Activated CD4-positive, alpha-beta T cell treated with anti-CD3 and anti-CD28 coated beads for 24 hours (primary cell): Measurements from ENCODE around the gene TRIM27.
"Not testable (repeated sequence)": the region's sequence is repeated elsewhere in the genome, so short reads cannot be mapped to it uniquely, and the experiment has no call there.

ENCODE experiments used
- DNase-seq, 2 donors: peaks; one replicate each; pipeline ENCODE4 v3.0.0-alpha.2; 2020; ENCODE audit warnings: low read depth in 2 of 2

The TRIM27 gene

DNA sequence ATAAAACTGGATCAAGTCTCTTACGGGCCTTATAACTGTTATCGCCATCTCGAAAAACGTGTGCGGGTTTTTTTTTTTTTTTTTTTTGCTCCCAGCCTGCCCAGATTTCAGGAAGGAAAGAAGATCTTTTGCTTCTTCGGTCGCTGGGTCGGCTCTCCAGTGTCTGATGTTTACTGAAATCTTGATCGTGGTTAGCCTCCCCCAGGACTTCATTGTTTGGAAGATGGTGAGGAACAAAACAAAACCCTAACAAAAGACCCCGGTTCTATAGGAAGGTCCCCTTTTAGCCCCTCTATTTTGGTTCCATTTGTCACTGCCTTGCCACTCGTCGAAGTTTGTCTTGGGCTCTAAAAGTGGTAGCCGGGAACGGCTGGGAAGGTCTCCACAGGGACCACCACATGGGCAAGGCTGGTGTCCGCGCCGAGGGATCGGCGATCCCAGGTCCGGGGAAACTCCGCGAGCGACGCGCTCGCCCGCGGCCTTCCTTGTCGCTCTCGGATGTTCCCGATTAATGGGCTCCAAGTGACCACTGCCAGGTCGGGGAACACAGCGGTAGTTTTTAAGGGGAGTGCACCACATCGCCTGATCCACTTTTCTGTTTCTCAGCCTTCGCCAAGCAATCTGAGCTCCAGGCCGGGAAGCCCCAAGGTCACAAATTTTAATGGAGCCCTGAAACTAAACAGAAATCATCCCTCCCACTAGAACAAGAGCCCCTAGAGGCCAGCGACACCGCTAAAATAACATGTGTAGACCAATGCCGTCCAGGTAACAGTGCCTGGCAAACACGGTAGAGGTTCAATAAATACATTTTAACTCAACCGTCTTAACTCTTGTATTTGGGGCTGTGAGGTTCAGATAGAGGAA, 27.0 kb downstream of the TRIM27 start:
- DNase-seq: peak in 1 of 2 donors; percentile 14

DNA sequence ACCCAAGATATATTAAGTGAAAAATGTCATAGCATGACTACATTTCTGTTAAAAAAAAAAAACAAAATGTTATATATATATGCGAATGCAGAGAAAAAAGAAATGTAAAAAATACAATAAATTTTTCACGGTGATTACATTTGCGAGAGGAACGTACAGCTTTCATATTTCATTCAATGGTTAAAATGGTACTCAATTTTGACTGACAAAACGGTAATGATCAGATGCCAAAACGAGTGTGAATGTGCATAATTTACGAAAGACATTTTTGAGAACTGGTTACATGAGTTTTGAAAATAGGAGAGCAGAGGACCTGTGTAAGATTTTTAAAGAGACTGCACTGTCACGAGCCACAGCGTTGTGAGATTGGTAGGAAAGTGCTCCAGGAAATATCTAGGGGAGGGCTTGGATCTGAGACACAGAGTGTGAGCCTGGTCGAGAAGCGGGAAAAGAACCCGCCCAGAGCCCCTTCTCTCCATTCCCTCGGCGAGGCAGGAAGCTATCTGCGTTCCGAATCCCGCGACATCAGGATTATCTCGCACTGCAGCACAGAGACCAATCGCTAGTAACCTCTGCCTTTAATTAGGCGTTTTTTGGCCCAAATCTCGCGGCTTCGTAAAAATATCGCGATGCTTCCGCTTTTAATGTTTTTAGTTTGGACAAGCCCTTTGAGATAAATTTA, 28.5 kb downstream of the TRIM27 start:
- peak; percentile 81 to 87 for DNase-seq

DNA sequence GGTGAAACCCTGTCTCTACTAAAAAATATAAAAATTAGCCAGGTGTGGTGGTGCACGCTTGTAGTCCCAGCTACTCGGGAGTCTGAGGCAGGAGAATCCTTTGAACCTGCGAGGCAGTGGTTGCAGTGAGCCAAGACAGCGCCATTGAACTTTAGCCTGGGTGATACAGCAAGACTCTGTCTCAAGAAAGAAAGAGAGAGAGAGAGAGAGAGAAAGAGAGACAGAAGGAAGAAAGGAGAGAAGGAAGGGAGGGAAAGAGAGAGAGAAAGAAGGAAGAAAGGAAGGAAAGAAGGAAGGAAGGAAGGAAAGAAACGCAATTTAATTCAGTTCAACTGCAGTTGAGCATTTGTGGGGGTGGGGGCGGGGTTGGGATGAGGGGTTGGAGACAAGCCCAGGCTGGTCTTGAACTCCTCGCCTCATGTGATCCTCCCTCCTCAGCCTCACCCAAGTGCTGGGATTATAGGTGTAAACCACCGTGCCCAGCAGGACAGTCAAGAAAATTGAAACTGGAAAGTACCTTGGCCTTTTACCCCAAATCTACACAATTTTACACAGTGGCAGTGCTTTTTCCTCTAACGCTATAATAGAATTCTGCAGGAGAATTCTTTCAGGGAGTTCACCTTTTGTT, 30.5 kb downstream of the TRIM27 start:
- DNase-seq: no peak

DNA sequence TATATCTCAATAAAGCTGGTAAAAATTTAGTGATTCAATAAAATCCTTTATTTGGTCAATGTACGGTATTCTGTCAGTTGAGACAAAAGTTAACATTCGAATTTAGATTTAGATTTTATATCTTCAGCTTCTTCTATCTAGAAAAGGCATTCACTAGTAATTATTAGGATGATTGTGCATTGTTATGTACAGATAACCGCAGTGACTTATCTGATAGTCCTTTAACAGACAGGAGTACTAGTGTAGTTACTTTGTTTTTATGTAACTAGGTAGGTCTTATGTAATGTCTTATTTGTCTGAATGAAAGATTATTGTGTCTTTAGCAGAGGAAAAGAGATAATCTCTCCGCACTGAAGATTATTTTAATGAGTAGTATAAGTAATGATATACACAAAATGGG, 31.3 kb downstream of the TRIM27 start:
- DNase-seq: no peak

DNA sequence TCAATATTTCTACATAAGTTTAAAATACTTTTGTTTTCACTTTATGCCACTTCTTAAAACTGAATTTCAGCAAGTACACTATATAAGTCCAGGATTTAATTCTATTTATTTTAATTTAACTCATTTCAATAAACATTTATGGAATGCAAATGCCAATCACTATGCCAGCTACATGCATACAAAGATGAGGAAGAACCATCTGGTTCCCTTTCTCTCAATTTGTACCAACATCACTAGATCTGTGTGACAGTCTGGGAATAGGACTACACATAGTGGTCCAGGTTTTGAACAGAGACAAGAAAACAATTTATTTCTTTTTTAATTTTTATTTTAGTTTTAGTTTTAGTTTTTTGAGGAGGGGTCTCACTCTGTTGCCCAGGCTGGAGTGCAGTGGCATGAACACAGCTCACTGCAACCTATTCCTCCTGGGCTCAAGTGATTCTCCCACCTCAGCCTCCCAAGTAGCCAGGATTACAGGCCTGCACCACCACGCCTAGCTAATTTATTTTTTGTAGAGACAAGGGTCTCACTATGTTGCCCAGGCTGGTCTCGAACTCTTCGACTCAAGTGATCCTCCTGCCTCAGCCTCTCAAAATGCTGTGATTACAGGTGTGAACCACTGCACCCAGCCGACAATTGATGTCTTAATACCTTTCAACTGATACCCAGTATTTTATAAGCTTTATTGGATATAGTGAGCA, 35.8 kb downstream of the TRIM27 start:
- no peak for DNase-seq

DNA sequence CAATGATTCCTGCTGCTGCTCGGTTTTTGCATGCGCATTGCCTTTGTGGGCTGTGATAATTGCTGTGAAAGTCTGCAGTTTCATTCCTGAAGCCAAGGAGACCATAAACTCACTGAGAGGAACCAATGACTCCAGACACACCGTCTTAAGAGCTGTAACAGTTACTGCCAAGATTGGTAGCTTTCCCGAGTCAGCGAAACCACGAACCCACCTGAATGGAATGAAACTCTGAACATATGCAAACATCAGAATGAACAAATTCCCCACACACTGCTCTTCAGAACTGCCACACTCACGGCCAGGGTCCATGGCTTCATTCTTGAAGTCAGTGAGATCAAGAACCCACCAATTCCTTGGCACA, 37.7 kb downstream of the TRIM27 start:
- no peak for DNase-seq

DNA sequence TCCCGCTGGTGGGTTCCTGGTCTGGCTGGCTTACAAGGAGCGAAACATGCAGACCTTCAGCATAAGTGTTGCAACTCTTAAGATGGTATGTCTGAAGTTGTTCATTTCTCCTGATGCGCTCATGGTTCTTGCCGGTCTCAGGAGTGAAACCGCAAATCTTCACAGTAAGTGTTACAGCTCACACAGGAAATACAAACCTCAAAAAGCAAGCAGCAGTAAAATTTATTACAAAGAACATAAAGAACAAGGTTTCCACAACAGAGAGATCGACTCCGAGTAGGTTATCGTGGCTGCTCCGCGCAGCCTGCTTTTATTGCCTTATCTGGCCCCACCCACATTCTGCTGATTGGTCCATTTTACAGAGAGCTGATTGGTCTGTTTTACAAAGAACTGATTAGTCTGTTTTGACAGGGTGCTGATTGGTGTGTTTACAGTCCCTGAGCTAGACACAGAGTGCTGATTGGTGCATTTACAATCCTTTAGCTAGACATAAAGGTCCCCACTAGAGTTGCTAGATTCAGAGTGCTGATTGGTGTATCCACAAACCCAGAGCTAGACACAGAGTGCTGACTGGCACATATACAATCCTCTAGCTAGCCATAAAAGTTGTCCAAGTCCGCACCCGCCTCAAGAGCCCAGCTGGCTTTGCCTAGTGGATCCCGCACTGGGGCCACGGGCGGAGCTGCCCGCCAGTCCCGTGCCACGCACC, 39.2 kb downstream of the TRIM27 start:
- DNase-seq: peak; percentile 54 to 55

DNA sequence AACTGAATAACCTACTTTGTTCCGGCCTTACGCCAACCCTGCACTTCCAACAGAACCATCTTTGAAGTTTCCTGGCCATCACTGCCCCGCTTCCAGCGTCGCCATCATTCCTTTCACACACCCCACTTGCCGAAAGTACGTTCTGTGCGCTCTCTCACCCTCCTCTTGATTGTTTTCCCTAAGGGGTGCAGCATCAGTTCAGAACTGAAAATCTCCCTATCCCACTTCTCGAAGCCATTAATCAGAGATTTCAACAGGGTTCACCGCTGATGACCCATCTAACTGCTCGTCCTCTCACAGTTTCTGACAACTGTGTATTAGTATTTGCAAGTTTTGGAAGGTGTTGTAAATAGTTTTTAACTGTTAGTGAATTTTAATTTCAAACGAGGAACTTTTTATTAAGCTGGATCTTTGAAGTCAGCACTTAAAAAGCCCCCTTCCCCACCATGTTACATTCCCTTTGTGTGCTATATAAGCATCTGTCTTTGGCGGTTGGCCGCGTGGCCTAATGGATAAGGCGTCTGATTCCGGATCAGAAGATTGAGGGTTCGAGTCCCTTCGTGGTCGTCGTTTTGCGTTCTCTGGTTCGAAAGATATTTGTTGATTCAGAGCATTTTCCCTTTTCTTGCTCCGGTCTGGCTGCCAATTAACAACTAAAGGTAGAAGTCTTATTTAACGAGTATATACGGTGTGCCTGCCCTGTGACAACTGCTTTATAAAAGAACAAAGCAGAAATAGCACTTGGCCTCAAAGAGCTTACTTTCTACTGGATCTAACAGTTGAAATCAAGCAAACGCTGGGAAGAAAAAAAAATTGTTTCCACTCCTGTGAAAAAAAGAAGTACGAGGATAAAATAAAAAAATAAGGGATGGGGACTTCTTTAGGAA, 42.6 kb downstream of the TRIM27 start:
- peak; percentile 57 to 64 for DNase-seq

DNA sequence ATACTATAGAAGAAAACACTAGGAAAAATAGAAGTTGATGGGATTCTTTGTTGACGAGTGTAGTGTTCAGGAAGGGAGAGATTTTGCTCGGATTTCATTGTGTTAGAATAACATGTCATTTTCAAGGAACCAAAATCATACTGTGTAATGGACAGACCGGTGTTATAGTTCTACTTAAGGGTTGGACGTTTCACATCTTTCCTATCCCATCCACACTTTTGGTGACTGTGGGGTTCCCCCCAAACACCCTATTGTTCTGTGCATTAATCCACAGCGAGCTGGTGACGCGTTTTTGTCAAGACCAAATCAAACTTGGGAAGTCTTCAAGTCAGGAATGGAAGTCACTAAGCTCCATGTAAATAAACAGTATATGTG, 43.3 kb downstream of the TRIM27 start:
- DNase-seq: no peak

DNA sequence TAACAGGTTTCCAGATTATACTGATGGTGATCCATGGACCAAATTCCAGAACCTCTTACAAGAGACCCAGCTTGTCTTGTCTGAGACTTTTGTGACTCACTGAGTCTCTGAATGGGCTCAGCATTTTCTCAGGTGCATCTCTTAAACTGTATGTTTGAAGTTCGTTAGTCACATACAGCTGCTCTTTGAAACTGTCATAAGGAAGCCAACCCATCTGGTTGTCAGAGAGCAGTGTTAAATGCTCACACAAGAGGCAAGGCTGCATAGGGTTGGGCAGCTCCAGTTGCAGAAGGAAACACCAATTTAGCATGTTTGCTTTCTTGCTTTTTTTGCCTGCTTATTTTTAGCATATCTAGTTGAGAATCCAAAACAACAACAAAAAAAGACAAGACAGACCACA, 47.1 kb downstream of the TRIM27 start:
- no peak for DNase-seq

DNA sequence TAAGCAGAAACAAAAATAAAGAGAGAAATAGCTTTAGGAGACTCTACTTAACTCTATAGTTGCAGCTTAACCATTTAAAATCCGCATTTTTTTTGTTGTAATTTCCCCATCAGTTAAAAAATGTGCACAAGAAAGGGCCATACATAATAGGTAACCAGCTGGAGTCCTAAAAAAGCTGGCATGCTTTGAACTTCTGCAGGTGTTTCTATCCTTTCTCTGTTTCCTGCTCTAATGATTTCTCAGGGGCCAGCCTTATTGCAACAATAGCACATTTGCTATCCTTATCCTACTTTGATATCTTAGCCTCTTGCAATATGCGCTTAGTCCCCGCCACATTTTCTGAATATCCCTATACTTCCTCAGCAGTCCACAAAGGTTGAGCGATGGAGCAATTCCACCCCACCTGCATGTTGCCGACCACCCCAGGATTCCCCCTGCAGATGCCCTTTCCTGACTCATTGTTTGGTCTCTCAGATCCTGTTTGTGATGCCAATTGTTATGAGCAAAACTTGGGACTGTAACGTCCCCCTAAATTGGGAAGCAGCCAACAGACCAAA, 48.5 kb downstream of the TRIM27 start:
- DNase-seq: no peak

DNA sequence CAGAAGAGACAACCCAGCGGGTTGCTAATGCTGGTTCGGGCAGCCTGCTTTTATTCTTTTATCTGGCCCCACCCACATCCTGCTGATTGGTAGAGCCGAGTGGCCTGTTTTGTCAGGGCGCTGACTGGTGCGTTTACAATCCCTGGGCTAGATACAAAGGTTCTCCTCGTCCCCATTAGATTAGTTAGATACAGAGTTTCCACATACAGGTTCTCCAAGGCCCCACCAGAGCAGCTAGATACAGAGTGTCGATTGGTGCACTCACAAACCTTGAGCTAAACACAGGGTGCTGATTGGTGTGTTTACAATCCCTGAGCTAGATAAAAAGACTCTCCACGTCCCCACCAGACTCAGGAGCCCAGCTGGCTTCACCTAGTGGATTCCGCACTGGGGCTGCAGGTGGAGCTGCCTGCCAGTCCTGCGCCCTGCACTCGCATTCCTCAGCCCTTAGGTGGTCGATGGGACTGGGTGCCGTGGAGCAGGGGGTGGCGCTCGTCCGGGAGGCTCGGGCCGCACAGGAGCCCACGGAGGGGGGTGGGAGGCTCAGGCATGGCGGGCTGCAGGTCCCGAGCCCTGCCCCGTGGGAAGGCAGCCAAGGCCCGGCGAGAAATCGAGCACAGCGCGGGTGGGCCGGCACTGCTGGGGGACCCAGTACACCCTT, 51.5 kb downstream of the TRIM27 start:
- not testable (repeated sequence) for DNase-seq

DNA sequence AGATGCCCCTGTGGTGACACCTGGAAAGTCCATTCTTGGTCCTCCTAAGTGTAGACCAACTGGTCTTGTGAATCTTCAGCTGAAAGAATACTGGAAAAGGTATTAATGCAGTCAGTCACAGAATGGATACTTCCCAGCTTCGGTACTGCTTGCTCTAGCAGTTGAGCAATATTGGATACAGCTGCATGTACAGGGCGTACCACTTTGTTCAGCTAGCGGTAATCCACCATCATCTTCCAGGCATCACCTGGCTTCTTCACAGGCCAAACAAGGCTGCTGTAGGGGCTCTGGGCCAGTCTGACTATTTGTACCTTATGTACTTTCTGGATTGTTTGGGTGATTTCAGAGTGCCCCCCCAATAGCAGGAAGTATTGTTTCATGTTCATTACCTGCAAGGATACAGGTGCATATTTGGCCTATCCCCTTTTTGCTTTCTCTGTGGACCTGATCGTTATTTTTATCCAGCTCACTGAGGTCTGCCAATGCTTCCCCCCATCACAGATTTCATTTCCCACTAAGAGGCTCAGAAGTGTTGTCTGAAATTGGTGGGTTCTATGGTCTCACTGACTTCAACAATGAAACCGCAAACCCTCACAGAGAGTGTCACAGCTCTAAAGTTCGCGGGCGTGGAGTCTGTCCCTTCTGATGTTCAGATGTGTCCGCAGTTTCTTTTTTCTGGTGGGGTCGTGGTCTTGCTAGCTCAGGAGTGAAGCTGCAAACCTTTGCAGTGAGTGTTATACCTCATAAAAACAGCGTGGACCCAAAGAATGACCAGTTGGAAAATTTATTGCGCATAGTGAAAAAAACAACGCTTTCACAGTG, 52.2 kb downstream of the TRIM27 start:
- no peak for DNase-seq

DNA sequence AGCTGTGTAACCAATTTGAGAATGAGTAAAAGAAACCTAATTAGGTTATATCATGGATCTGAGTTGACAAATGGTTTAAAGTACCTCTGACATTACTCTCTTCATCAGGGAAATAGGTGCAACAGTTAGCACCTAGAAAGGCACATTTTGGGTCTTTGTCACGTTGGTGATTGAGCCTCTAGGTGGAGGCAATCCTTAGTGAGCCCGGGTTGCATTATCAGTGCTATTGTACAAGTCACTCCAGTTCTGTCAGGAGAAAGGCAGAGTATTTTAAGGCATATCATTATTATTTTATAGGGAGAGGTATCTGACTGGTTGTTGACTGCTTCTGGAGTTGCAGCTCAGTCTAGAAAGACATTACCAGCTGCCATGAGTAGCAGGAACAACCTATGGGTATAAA, 54.9 kb downstream of the TRIM27 start:
- DNase-seq: no peak

DNA sequence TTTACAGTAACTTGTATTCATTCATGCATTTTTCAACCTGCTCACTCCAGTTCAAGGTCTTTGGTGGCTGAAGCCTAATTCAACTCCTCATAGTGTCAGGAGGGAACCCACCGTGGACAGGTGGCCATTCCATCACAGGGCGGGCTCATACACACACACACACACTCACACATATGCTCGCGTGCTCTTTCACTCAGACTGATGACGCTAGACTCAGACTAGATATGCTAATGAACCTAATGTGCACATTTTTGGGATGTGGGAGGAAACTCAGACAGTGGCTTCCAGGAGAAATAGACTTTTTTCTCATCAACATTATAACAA, 56.7 kb downstream of the TRIM27 start:
- DNase-seq: no peak

DNA sequence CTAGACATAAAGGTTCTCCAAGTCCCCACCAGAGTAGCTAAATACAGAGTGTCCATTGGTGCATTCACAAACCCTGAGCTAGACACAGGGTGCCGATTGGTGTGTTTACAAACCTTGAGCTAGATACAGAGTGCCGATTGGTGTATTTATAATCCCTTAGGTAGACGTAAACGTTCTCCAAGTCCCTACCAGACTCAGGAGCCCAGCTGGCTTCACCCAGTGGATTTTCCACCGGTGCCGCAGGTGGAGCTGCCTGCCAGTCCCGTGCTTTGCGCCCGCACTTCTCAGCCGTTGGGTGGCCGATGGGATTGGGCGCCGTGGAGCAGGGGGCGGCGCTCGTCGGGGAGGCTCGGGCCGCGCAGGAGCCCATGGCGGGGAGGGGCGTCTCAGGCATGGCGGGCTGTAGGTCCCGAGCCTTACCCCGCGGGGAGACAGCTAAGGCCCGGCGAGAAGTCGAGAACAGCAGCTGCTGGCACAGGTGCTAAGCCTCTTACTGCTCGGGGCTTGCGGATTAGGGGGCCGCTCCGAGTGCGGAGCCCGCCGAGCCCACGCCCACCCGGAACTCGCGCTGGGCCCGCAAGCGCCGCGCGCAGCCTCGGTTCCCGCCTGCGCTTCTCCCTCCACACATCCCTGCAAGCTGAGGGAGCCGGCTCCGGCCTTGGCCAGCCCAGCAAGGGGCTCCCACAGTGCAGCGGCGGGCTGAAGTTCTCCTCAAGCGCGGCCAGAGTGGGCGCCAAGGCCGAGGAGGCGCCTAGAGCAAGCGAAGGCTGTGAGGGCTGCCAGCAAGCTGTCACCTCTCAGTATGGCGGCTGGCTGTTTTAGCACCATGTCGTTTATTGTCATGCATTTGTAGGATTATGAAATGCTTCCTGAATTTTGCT, 57.3 kb downstream of the TRIM27 start:
- DNase-seq: peak; percentile 55 to 59

DNA sequence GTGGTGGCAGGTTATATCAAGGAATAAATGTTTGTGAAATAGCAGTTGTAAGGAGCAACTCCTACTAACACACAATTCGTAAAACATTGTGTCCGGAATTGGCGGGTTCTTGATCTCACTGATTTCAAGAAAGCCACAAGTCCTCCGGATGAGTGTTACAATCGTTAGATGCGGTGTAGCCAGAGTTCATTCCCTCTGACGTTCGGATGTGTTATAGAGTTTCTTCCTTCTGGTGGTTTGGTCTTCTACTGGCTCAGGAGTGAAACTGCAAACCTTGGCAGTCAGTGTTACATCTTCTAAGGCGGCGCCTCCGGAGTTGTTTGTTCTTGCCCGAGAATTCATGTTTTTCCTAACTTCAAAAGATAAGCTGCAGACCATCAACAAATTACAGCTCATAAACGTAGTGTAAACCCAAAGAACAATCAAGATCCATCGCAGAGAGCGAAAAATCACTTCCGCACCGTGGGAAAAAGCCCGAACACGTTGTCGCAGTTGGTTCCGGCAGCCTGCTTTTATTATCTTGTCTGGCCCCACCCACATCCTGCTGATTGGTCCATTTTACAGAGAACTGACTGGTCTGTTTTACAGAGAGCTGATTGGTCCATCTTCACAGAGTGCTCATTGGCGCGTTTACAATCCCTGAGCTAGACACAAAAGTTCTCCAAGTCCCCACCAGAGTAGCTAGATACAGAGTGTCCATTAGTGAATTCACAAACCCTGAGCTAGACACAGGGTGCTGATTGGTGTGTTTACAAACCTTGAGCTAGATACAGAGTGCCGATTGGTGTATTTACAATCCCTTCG, 58.2 kb downstream of the TRIM27 start:
- DNase-seq: peak; percentile 17 to 47
